H9 (cell line): ENCODE data around the gene GMPR. TPM values are rescaled to one million over a fixed set of nuclear protein-coding genes. Genes with fewer than 3 reads are reported as not detected.

Source experiments
- DNase-seq: peaks from one replicate; pipeline ENCODE4 v3.0.0-alpha.2; 2017
- H2AFZ ChIP-seq: one replicate; pipeline ENCODE4 v1.6.1; 2013; ENCODE audit warnings: mild to moderate bottlenecking, low read length, control low read depth, moderate library complexity
- H2AK5ac ChIP-seq: 2 replicates; pipeline ENCODE4 v1.6.1; 2013; ENCODE audit warnings: low read length, control low read depth, mixed read lengths; ENCODE audit not compliant: insufficient read length
- H2BK120ac ChIP-seq: one replicate; pipeline ENCODE4 v1.6.1; 2013; ENCODE audit warnings: low read depth, mild to moderate bottlenecking, low read length, control low read depth, inconsistent platforms; ENCODE audit not compliant: poor library complexity, severe bottlenecking
- H2BK12ac ChIP-seq: 2 replicates; pipeline ENCODE4 v1.6.1; 2013; ENCODE audit warnings: low read length, control low read depth, mixed read lengths, low read depth; ENCODE audit not compliant: insufficient read length
- H2BK15ac ChIP-seq: 2 replicates; pipeline ENCODE4 v1.6.1; 2013; ENCODE audit warnings: low read depth, low read length, control low read depth
- H2BK20ac ChIP-seq: one replicate; pipeline ENCODE4 v1.6.1; 2013; ENCODE audit warnings: low read depth, mild to moderate bottlenecking, low read length, control low read depth, inconsistent platforms; ENCODE audit not compliant: poor library complexity, severe bottlenecking
- H2BK5ac ChIP-seq: 2 replicates; pipeline ENCODE4 v1.6.1; 2013; ENCODE audit warnings: low read length, control low read depth, mixed read lengths; ENCODE audit not compliant: insufficient read length
- H3K14ac ChIP-seq: 2 replicates; pipeline ENCODE4 v1.6.1; 2013; ENCODE audit warnings: low read length, control low read depth; ENCODE audit not compliant: insufficient read depth
- H3K18ac ChIP-seq: 2 replicates; pipeline ENCODE4 v1.6.1; 2013; ENCODE audit warnings: low read depth, mild to moderate bottlenecking, mixed read lengths, low read length, control low read depth; ENCODE audit not compliant: insufficient read length
- H3K23ac ChIP-seq: 2 replicates; pipeline ENCODE4 v1.6.1; 2013; ENCODE audit warnings: low read length, control low read depth, mixed read lengths, low read depth; ENCODE audit not compliant: insufficient read length
- H3K23me2 ChIP-seq: 2 replicates; pipeline ENCODE4 v1.6.1; 2013; ENCODE audit warnings: low read depth, mild to moderate bottlenecking, mixed read lengths, low read length, control low read depth; ENCODE audit not compliant: insufficient read length, poor library complexity, severe bottlenecking
- H3K27ac ChIP-seq: 2 replicates; pipeline ENCODE4 v1.5.1; 2013; ENCODE audit warnings: low read length, control low read depth, mixed read lengths, low read depth; ENCODE audit not compliant: insufficient read length
- H3K27me3 ChIP-seq: 2 replicates; pipeline ENCODE4 v1.6.1; 2013; ENCODE audit warnings: low read length, control low read depth, inconsistent platforms; ENCODE audit not compliant: insufficient read depth
- H3K4ac ChIP-seq: 2 replicates; pipeline ENCODE4 v1.6.1; 2013; ENCODE audit warnings: low read depth, mild to moderate bottlenecking, control low read depth, inconsistent platforms, low read length, moderate library complexity
- H3K4me1 ChIP-seq: 2 replicates; pipeline ENCODE4 v1.6.1; 2013; ENCODE audit warnings: low read length, control low read depth, inconsistent platforms; ENCODE audit not compliant: insufficient read depth
- H3K4me2 ChIP-seq: 2 replicates; pipeline ENCODE4 v1.6.1; 2013; ENCODE audit warnings: low read length, control low read depth, mixed read lengths; ENCODE audit not compliant: insufficient read length, insufficient read depth
- H3K56ac ChIP-seq: 2 replicates; pipeline ENCODE4 v1.6.1; 2013; ENCODE audit warnings: low read depth, mild to moderate bottlenecking, mixed read lengths, low read length, control low read depth; ENCODE audit not compliant: insufficient read length
- H3K79me1 ChIP-seq: 2 replicates; pipeline ENCODE4 v1.6.1; 2013; ENCODE audit warnings: low read depth, mild to moderate bottlenecking, moderate library complexity, low read length, control low read depth, inconsistent platforms; ENCODE audit not compliant: insufficient read depth, poor library complexity, severe bottlenecking
- H3K79me2 ChIP-seq: 2 replicates; pipeline ENCODE4 v1.6.1; 2013; ENCODE audit warnings: low read length, control low read depth, inconsistent platforms; ENCODE audit not compliant: insufficient read depth
- H3K9ac ChIP-seq: 2 replicates; pipeline ENCODE4 v1.6.1; 2013; ENCODE audit warnings: low read length, control low read depth, mixed read lengths; ENCODE audit not compliant: insufficient read length; ENCODE audit errors: extremely low read depth
- H3K9me3 ChIP-seq: one replicate; pipeline ENCODE4 v1.6.1; 2013; ENCODE audit warnings: low read depth, low read length, inconsistent platforms; ENCODE audit not compliant: control insufficient read depth
- H3T11ph ChIP-seq: one replicate; pipeline ENCODE4 v1.6.1; 2013; ENCODE audit warnings: mild to moderate bottlenecking, low read length, control low read depth, inconsistent platforms
- H4K20me1 ChIP-seq: one replicate; pipeline ENCODE4 v1.6.1; 2013; ENCODE audit not compliant: control insufficient read depth, insufficient read length, insufficient read depth
- H4K5ac ChIP-seq: 2 replicates; pipeline ENCODE4 v1.6.1; 2013; ENCODE audit warnings: low read depth, mild to moderate bottlenecking, mixed read lengths, low read length, control low read depth; ENCODE audit not compliant: insufficient read length
- H4K8ac ChIP-seq: replicated peaks from 2 replicates; pipeline ENCODE4 v1.6.1; 2013; ENCODE audit warnings: low read length, control low read depth, mixed read lengths, low read depth; ENCODE audit not compliant: insufficient read length
- H4K91ac ChIP-seq: 2 replicates; pipeline ENCODE4 v1.6.1; 2013; ENCODE audit warnings: low read depth, mild to moderate bottlenecking, moderate library complexity, mixed read lengths, low read length, control low read depth; ENCODE audit not compliant: insufficient read length
- H3K27ac Mint-ChIP-seq, 3 experiments: 2 replicates in 2 of 3; 3 replicates in 1 of 3; pipeline ENCODE4 v1.8.0; 2020 to 2021; ENCODE audit warnings: mixed read lengths in 3 of 3, mild to moderate bottlenecking in 1 of 3, moderate library complexity in 1 of 3
- H3K27me3 Mint-ChIP-seq: 2 replicates; pipeline ENCODE4 v1.8.0; 2021; ENCODE audit warnings: low read depth, mild to moderate bottlenecking, moderate library complexity, mixed read lengths
- H3K36me3 Mint-ChIP-seq, 3 experiments: 2 replicates in 2 of 3; 3 replicates in 1 of 3; pipeline ENCODE4 v1.8.0; 2020 to 2021; ENCODE audit warnings: low read depth in 3 of 3, mixed read lengths in 3 of 3; ENCODE audit not compliant: insufficient read depth in 1 of 3
- H3K4me1 Mint-ChIP-seq, 2 experiments: 2 replicates each; pipeline ENCODE4 v1.8.0; 2020; ENCODE audit warnings: mixed read lengths in 2 of 2
- H3K4me3 Mint-ChIP-seq, 2 experiments: 2 replicates in 1 of 2; 3 replicates in 1 of 2; pipeline ENCODE4 v1.8.0; 2020 to 2021; ENCODE audit warnings: mild to moderate bottlenecking in 2 of 2, mixed read lengths in 2 of 2, moderate library complexity in 1 of 2
- H3K9me3 Mint-ChIP-seq, 2 experiments: 2 replicates in 1 of 2; 3 replicates in 1 of 2; pipeline ENCODE4 v1.8.0; 2020; ENCODE audit warnings: mild to moderate bottlenecking in 2 of 2, mixed read lengths in 2 of 2, moderate library complexity in 1 of 2
- CTCF ChIP-seq: fragments of 200-600 bp; sonication (generic); conservative IDR thresholded peaks from 3 replicates; pipeline ENCODE4 v1.8.0; 2021; ENCODE audit warnings: antibody characterized with exemption, mild to moderate bottlenecking
- WGBS: extraction: QIAGEN DNeasy Blood & Tissue Kit; methylation state at CpG from one replicate; pipeline ENCODE4 v1.1.7; 2013; ENCODE audit warnings: missing lambda C conversion rate, low lambda C conversion rate, mixed read lengths; ENCODE audit not compliant: insufficient read length; ENCODE audit errors: extremely low coverage; 5-methylcytosine and 5-hydroxymethylcytosine counted together
- total RNA-seq: library from RNA; stranded (reverse); gene quantifications from 2 replicates; pipeline ENCODE4 v1.2.1, GENCODE V29; 2021

Gene GMPR
- total RNA-seq, 1 experiment from 2014 or later, result 0.70 TPM

- no peak overlapping the region for H4K5ac ChIP-seq
- no peak overlapping the region for H2AK5ac ChIP-seq
- peaks cover under 1 to 3% (median under 1%) of the 10 kb centered on the region in 3 experiments; a peak in 3 of 7 replicates for H3K36me3 Mint-ChIP-seq
- peak overlapping the region; percentile 59 for H3K4me2 ChIP-seq
- no CpG with 5 or more reads among the region's 11 CpGs for WGBS
- peak; percentile 74 for DNase-seq
- no peak overlapping the region for H2BK20ac ChIP-seq
- no peak overlapping the region for H2BK5ac ChIP-seq
- no peak overlapping the region for H2AFZ ChIP-seq
- H3K23ac ChIP-seq, result no peak overlapping the region
- no peak overlapping the region for H3K4me3 Mint-ChIP-seq
- H3K9me3 ChIP-seq, result no peaks in the 10 kb centered on the region
- no peaks in the 10 kb centered on the region for H4K20me1 ChIP-seq
- no peak overlapping the region for H2BK15ac ChIP-seq
- no peak overlapping the region for H3K18ac ChIP-seq
- H3K27me3 ChIP-seq, result no peaks in the 10 kb centered on the region
- no peak overlapping the region for H4K8ac ChIP-seq
- no peaks in the 10 kb centered on the region for H3K23me2 ChIP-seq
- no peaks in the 10 kb centered on the region for H3K79me1 ChIP-seq
- H3K4me1 Mint-ChIP-seq, result peaks cover 3 to 5% of the 10 kb centered on the region in 2 experiments; a peak in 2 of 4 replicates
- peaks cover 5% of the 10 kb centered on the region; the same call in 1 of the 2 replicates for H3K27me3 Mint-ChIP-seq
- H3K9me3 Mint-ChIP-seq, result no peaks in the 10 kb centered on the region; a peak in 1 of 5 replicates
- H3K27ac Mint-ChIP-seq, result no peak overlapping the region
- no peak overlapping the region for H2BK12ac ChIP-seq
- peak; percentile 94 for TF ChIP-seq CTCF
- H2BK120ac ChIP-seq, result no peak overlapping the region
- H3K79me2 ChIP-seq, result no peaks in the 10 kb centered on the region
- no peak overlapping the region for H3K4ac ChIP-seq
- no peak overlapping the region for H3K9ac ChIP-seq
- no peak overlapping the region for H3K56ac ChIP-seq
- H3T11ph ChIP-seq, result no peak overlapping the region
- no peak overlapping the region for H4K91ac ChIP-seq
- peak overlapping the region; percentile 62 for H3K27ac ChIP-seq
- H3K4me1 ChIP-seq, result 0 out of 2 replicates have a peak, but pooled peaks cover 3% of the 10 kb centered on the region
- no peak overlapping the region for H3K14ac ChIP-seq
Observed at GRCh38 chr6:16331384-16332174, 93.2 kb downstream of the GMPR start.
